T follicular helper cell (primary cell): ENCODE measurements around the gene RPS6KB2.
A peak's percentile ranks its signal among the peaks of the same experiment; 100 is the strongest.
"Not testable (repeated sequence)": the region's sequence is repeated elsewhere in the genome, so short reads cannot be mapped to it uniquely, and the experiment has no call there.

Source experiments
- DNase-seq: peaks from one replicate; pipeline ENCODE4 v3.0.0-alpha.2; 2020; ENCODE audit warnings: low read depth

RPS6KB2 gene

DNA sequence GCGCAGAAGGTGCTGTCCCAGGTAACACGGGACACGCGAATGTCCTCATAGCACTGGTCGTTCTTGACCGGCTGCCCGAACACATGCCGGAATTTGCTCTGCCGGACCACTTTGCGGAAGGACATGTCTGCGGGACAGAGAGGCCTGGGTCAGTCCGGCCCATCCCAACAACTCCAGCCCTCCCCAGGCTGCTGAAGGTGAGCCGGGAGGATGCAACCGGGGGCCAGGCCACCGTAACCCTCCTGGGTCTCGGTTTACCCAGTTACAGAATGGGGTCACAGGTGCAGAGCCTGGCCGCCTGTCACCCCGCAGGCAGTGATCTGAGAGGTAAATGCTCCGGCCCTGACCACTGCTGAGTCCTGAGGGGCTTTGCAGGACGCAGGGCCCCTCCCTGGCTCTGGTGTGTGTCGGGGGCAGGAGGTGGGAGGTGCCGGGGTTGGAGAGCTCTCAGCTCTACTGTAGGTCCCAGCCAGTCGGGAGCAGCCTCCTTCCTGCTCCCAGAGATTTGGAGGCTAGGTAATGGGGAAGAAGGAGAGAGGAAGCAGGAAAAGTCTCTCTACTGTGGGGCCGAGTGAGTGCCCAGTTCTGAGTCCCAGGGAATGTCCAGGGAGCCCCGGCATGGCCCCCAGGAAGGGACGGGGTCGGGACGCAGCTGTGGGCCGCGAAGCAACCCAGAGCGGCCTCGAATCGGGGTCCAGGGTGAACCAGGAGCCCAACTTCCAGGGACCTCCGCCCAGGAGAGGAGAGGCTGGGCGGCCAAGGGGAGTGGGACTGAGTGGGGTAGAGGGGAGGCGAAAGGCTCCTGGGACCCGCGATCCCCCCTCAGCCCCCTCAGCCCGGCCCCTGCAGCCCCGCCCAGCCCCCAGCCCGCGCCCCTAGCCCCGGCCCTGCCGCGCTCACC lies 14.5 kb downstream of the RPS6KB2 start:
- DNase-seq = no peak

DNA sequence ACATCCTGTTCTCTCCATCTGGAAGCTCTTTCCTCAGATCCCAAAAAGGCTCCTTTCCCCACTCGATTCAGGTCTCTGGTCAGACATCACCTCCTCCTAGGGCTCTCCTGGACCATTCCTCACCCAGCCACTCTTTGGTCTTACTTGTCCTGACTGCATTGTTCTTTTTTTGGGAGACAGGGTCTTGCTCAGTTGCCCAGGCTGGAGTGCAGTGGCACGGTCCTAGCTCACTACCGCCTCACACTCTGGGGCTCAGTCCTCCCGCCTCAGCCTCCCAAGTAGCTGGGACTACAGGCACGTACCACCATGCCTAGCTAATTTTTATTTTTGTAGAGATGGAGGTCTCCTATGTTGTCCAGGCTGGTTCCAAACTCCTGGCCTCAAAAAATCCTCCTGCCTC lies 17.2 kb downstream of the RPS6KB2 start:
- DNase-seq = no peak

DNA sequence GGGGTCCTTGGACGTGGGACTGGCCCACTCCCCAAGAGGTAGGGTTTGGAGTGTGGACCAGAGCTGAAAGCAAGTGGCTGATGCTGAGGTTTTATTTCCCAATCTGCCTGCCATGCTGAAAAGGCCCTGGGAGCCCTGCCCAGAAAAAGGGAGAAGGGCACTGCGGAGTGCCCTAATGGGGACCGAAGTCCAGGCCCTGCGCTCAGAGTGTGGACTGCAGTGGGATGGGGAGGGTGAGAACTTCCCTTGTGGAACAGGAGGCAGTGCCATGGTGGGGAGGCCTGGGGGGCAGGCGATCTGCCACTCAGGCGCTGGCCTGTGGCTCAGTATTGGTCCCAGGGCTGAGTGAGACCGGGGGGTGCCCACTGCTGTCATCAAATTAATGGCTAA lies 19.9 kb downstream of the RPS6KB2 start:
- DNase-seq = no peak

DNA sequence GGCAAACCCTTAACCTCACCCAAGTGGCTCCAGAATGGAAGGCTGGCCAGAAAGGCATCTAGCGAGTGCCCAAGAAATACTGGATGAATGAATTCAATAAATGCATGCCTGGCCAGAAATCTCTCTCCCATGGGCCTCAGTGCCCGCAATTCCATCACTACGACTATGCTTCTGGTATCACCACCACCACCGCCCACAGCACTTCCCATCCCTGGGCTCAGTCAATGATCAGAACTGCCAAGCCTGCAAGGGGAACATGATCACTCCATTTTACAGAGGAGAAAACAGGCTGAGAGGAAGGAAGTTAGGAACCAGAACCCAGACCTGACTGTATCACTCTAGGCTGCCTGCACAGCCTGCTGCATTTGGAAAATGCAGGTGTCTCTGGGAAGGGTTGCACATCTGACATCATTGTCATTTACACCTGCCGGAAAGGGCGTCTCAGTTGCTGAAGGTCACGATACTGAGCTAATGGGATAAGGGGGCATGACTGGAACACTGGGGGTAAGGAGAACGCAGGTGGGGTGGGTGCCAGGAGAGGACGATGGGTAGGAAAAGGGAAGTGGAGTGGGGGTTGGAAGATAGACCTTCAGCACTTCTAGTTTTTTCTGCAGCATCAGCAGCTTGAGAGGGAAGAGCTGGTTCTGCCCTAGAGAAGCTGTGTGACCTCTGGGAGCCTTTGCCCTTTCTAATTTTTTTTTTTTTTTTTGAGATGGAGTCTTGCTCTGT lies 21.0 kb downstream of the RPS6KB2 start:
- no peak for DNase-seq

GRCh38 chr11:67450796-67451657 lies 22.7 kb downstream of the RPS6KB2 start:
- no peak for DNase-seq

DNA sequence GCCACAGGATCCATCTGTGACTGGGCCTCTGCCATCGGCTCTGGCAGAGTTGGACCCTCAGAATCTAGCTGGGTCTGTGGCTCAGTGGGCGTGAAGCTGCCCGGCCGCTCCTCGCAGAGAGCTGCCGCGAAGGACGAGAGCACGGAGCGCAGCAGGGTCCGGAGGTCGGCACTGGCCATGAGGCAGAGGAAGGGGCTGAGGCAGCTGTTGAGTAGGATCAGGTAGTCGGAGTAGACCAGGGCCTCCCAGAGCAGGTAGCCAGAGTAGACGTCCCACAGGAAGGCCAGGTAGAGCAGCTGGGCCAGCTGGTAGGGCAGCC lies 23.3 kb downstream of the RPS6KB2 start:
- DNase-seq = no peak

DNA sequence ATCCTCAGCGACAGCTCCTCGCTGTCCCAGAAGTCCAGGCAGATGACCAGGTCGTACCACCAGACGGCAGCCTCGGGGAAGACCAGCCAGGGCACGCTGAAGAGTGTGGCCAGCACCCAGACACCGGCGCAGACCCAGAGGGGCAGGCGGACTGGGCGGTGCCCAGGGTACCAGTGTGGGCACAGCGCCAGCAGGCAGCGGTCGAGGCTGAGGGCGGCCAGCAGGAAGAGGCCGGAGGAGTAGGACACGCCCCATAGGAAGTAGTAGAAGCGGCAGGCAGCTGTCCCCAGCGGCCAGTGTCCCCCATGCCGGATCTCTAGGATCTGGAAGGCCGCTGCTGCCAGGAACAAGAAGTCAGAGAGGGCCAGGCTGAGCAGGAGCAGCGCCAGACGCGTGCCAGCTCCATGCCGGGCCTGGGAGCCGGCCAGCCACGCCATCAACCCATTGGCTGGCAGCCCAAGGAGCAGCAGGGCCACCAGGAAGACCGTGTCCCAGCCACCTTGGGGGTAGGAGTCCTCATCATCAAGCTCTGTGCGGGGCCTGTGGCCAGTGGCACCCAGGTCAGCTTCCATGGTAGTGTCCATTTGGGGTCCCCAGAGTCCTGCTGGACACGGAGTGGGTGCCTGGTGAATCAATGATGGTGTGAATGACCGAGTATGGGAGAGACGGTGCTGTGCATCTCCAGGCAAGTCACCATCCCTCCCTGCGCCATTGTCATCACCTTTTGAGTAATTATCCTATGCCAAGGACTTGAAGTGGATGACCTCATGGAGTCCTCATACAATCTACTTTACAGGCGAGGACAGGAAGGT lies 24.1 kb downstream of the RPS6KB2 start, which contains the start of gene GPR152:
GPR152 (minus strand) TSS at position 589 of the 812 bp plus-strand sequence; CDS start at position 584, 5 bp downstream.
- DNase-seq = no peak

- DNase-seq = no peak
These were observed 25.8 kb downstream of the RPS6KB2 start for GRCh38 chr11:67453816-67454732.

GRCh38 chr11:67455054-67455453 lies 26.8 kb downstream of the RPS6KB2 start, which contains the start of gene CABP4:
Gene CABP4, plus strand, starts transcription at chr11:67455354. Its CDS starts 70 bp downstream, at chr11:67455424.
- DNase-seq = no peak

GRCh38 chr11:67456068-67456705 lies 27.9 kb downstream of the RPS6KB2 start:
- DNase-seq = no peak

DNA sequence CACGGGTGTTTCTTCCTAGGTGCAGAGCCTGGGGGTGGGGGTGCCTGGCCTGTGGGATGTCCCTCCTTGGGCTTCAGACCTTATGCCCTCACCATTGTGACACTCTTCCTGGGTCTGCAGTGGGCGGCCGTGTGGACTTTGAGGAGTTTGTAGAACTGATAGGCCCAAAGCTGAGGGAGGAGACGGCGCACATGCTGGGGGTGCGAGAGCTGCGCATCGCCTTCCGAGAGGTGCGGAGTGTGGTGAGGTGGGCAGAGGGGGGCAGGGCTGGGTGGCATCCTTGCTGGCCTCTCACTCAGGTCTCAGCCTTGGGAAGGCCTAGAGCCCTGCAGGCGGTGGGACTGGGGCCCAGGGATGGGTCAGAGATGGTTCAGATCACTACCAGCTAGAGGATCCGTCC lies 29.2 kb downstream of the RPS6KB2 start:
- no peak for DNase-seq

GRCh38 chr11:67458266-67458665 lies 30.0 kb downstream of the RPS6KB2 start:
- DNase-seq = no peak

DNA sequence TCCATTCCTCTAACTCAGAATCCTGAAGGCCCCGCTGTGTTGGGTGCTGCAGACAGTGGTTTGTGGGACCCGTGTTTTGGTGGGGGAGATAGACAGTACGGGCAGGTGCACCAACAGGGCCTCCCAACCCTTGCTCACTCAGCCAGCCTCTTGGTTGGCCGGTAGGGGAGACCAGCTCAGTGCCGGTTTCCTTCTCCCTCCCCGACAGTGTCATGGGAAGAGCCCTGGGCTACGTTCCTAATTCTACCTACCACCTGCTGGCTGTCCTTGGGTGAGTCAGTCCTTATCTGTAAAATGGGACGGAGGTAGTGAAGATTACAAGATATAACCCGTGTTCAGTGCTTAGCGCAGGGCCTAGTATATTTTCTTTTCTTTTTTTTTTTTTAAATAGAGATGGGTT lies 34.9 kb downstream of the RPS6KB2 start:
- no peak for DNase-seq

DNA sequence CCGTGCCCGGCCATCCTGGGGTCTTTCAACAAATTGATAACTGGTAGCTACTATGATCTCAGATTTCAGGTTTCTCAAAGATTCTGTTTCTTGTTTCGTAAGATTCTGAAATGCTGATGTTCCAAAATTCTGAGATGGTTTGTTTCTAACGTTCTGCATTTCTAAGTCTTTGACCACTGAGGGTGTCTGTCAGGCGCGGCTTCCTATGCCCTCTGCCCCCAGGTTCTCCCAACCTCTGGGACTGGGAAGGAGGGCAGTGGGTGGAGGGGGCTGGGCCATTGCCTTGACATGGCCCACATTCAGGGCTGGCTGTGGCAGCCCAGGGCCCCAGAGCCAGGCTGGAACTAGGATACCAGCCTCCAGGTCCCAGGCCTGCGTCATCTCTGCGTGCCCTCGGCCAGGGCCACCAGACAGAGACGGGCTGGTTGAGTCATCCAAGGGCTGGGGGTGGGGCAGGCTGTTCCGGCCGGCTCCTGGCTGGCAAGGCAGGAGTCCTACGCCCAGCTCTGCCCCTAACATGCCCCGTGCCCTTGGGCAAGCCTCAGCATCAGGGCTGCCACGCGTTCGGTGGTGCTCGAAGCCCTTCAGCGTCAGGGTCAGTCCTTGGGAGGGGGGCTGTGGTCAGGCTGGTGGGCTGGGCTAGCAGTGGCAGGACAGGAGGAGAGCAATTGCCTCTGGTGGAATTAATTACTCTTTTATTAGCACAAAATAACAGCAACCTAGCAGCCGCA lies 35.6 kb downstream of the RPS6KB2 start:
- no peak for DNase-seq

DNA sequence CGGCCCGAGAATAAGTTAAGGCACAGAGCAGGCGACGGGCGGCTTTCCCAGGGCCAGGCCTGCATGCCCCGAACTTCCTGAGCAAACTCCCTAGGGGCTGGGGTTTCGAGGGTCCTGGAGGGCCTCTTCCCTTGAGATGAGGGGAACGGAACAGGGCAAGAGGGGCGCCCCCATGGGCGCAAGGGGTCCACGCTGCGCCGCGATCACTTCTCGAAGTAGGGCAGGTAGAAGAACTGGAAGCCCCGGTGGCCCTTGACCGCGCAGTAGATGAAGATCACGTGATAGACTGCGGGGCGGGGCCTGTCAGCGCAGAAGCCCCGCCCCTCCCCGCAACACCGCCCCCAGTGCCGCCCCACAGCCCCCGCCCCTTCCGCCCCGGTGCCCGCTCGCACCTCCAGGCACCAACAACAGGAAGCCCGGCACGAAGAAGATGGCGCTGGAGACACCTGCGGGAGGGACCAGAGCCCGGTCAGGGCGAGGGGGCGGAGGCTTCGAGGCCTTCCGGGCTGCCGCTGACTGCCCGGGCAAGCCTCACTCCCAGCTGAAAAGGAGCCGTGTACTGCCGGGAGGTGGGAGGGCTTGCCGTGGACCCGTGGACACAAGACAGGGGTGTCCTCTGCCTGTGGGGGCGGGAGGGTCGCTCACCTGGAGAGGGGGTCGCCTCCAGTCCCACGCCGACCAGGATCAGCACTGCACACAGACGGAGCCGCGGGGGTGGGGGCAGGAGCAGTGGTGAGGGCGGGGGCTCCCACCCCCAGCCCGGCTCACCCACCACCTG lies 36.3 kb downstream of the RPS6KB2 start:
- peak; percentile 90 for DNase-seq

- no peak for DNase-seq
These were observed 36.9 kb downstream of the RPS6KB2 start for GRCh38 chr11:67465189-67465510.

GRCh38 chr11:67465530-67465929 lies 37.2 kb downstream of the RPS6KB2 start:
- DNase-seq = not testable (repeated sequence)

DNA sequence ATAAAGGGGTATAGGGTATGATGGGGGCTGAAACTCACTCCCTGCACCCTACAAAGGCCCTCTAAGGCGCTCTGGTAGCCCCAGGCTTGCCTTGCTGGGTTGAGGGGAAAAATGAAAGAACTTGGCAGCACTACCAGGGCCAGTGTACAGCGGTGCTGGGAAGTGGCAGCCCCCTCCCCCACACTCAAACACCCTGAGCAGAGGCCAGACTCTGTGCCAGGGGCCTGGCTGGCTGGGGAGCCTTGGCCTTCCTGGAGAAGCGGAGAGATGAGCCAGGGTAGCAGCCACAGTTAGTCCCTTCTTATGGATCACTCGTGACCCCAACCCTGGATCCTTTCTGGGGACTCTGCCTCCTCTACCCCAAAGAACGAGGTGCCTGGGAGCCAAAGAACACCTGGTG lies 38.1 kb downstream of the RPS6KB2 start:
- no peak for DNase-seq
